HepG2 (cell line): ENCODE measurements around the gene DDX39B. TPM values are rescaled to one million over a fixed set of nuclear protein-coding genes. Genes with fewer than 3 reads are reported as not detected.

Experiments
- AHR ChIP-seq: IDR thresholded peaks from 2 replicates; pipeline ENCODE4 v1.6.1; 2018; ENCODE audit warnings: missing genetic modification reagents, missing compliant biosample characterization
- CBX5 ChIP-seq: sonication (generic); formaldehyde crosslinking; IDR thresholded peaks from 2 replicates; pipeline ENCODE4 v1.4.0; 2020; ENCODE audit warnings: missing genetic modification reagents, borderline replicate concordance
- CTCF ChIP-seq: sonication (generic); formaldehyde crosslinking; IDR thresholded peaks from 2 replicates; pipeline ENCODE4 v1.5.0; 2020; ENCODE audit warnings: mild to moderate bottlenecking, missing genetic modification reagents, moderate library complexity
- FOXO1 ChIP-seq: sonication (generic); formaldehyde crosslinking; IDR thresholded peaks from 2 replicates; pipeline ENCODE4 v1.4.0; 2020; ENCODE audit warnings: missing genetic modification reagents
- GATAD2A ChIP-seq: IDR thresholded peaks from 2 replicates; pipeline ENCODE4 v1.6.1; 2016
- HNF1A ChIP-seq, 2 experiments: sonication (generic) in 1 of 2; formaldehyde crosslinking in 1 of 2; IDR thresholded peaks; 2 replicates each; pipeline versions ENCODE4 v1.4.0 to v1.6.1; 2016 to 2020; ENCODE audit warnings: borderline replicate concordance in 1 of 2, low read depth in 1 of 2, mild to moderate bottlenecking in 1 of 2, missing genetic modification reagents in 1 of 2
- IKZF5 ChIP-seq: IDR thresholded peaks from 2 replicates; pipeline ENCODE4 v1.6.1; 2018; ENCODE audit warnings: missing genetic modification reagents, mild to moderate bottlenecking, missing compliant biosample characterization
- KAT8 ChIP-seq: IDR thresholded peaks from 2 replicates; pipeline ENCODE4 v1.6.1; 2016; ENCODE audit warnings: missing genetic modification reagents, missing compliant biosample characterization
- MXD4 ChIP-seq: IDR thresholded peaks from 2 replicates; pipeline ENCODE4 v1.6.1; 2016; ENCODE audit warnings: mild to moderate bottlenecking, missing biosample characterization, missing genetic modification reagents
- MXI1 ChIP-seq: IDR thresholded peaks from 3 replicates; pipeline ENCODE4 v1.6.1; 2012; ENCODE audit warnings: low read depth, low read length, inconsistent platforms, borderline replicate concordance
- NCOR1 ChIP-seq: fragments of 200-600 bp; sonication (generic); IDR thresholded peaks from 2 replicates; pipeline ENCODE4 v1.7.0; 2017; ENCODE audit warnings: antibody characterized with exemption, low read length, borderline replicate concordance
- SIN3B ChIP-seq: fragments of 150-350 bp; IDR thresholded peaks from 2 replicates; pipeline ENCODE4 v1.6.1; 2014; ENCODE audit warnings: low read length
- SMAD9 ChIP-seq: sonication (generic); formaldehyde crosslinking; IDR thresholded peaks from 2 replicates; pipeline ENCODE4 v1.5.1; 2020; ENCODE audit warnings: mild to moderate bottlenecking, missing genetic modification reagents
- XRCC5 ChIP-seq: fragments of 200-400 bp; formaldehyde crosslinking; optimal IDR thresholded peaks from 2 replicates; pipeline ENCODE3; 2017; ENCODE audit warnings: mild to moderate bottlenecking, low read length
- ZNF501 ChIP-seq: sonication (generic); formaldehyde crosslinking; IDR thresholded peaks from 2 replicates; pipeline ENCODE4 v1.5.1; 2020; ENCODE audit warnings: mild to moderate bottlenecking, moderate library complexity, missing genetic modification reagents
- ZNF572 ChIP-seq: sonication (generic); formaldehyde crosslinking; IDR thresholded peaks from 2 replicates; pipeline ENCODE4 v1.5.1; 2020; ENCODE audit warnings: mild to moderate bottlenecking, missing genetic modification reagents
- ZNF746 ChIP-seq: sonication (generic); formaldehyde crosslinking; IDR thresholded peaks from 2 replicates; pipeline ENCODE4 v1.8.0; 2022; ENCODE audit warnings: mild to moderate bottlenecking, missing genetic modification reagents
- ZSCAN25 ChIP-seq: sonication (generic); formaldehyde crosslinking; IDR thresholded peaks from 2 replicates; pipeline ENCODE4 v1.8.0; 2022; ENCODE audit warnings: mild to moderate bottlenecking, missing genetic modification reagents
- polyA plus RNA-seq, 8 experiments: library from polyadenylated mRNA; depleted of rRNA in 3 of 8; stranded (reverse) in 7 of 8; unstranded in 1 of 8; fragments of >200 nt; fragmentation: Illumina TruSeq in 4 of 8; extraction: Trizol in 4 of 8; gene quantifications; 2 replicates each; pipeline versions ENCODE4 v1.2.1 to v1.2.3, GENCODE V29; 2011 to 2016; ENCODE audit warnings: low read depth in 4 of 8, missing spikeins in 1 of 8, mixed read lengths in 1 of 8; ENCODE audit not compliant: insufficient read depth in 1 of 8
- total RNA-seq, 5 experiments: library from RNA; depleted of rRNA; stranded (reverse); fragments of >200 nt; fragmentation: Illumina TruSeq; extraction: Trizol; gene quantifications; 2 replicates each; pipeline ENCODE4 v1.2.3, GENCODE V29; 2016; ENCODE audit warnings: low read depth in 1 of 5
- TF ChIP-seq, protein P1 (sequence below): IDR thresholded peaks from 2 replicates; pipeline ENCODE4 v1.6.1; 2016; ENCODE audit warnings: low read depth, borderline replicate concordance
- TF ChIP-seq, protein P2 (sequence below): sonication (generic); formaldehyde crosslinking; IDR thresholded peaks from 2 replicates; pipeline ENCODE4 v1.4.0; 2020; ENCODE audit warnings: missing genetic modification reagents

DDX39B gene
- total and polyA plus RNA-seq, 2 of the 13 experiments (the other 11 are each of a cell fraction or from before 2014, with no cell fraction given): 570 to 678 TPM

- peak; percentile 42; the same call in 1 of the 2 replicates for TF ChIP-seq KAT8 (CRISPR knock-in tag)
- TF ChIP-seq SIN3B: peak; percentile 74; the same call in 1 of the 2 replicates
- peak; percentile 48; the same call in 1 of the 3 replicates for TF ChIP-seq MXI1
- TF ChIP-seq AHR (CRISPR knock-in tag): peak; percentile 72; the same call in 1 of the 2 replicates
- no peak for TF ChIP-seq SMAD9
- no peak for TF ChIP-seq NCOR1
- TF ChIP-seq, protein P1, sequence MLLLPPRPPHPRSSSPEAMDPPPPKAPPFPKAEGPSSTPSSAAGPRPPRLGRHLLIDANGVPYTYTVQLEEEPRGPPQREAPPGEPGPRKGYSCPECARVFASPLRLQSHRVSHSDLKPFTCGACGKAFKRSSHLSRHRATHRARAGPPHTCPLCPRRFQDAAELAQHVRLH (CRISPR knock-in tag): peak; percentile 43; the same call in 1 of the 2 replicates
- no peak for TF ChIP-seq CBX5 (CRISPR knock-in tag)
- peak; percentile 93 for TF ChIP-seq XRCC5
- no peak for TF ChIP-seq HNF1A (IDR thresholded peaks at IDR 0.05; ENCODE audit: low read depth)
- TF ChIP-seq HNF1A (CRISPR knock-in tag; IDR thresholded peaks at IDR 0.05; ENCODE audit: borderline replicate concordance): no peak
- TF ChIP-seq MXD4 (CRISPR knock-in tag): 0 out of 2 replicates have a peak, but pooled peaks have one; percentile 10
- TF ChIP-seq, protein P2, sequence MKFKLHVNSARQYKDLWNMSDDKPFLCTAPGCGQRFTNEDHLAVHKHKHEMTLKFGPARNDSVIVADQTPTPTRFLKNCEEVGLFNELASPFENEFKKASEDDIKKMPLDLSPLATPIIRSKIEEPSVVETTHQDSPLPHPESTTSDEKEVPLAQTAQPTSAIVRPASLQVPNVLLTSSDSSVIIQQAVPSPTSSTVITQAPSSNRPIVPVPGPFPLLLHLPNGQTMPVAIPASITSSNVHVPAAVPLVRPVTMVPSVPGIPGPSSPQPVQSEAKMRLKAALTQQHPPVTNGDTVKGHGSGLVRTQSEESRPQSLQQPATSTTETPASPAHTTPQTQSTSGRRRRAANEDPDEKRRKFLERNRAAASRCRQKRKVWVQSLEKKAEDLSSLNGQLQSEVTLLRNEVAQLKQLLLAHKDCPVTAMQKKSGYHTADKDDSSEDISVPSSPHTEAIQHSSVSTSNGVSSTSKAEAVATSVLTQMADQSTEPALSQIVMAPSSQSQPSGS: peak; percentile 41; the same call in 1 of the 2 replicates
- TF ChIP-seq FOXO1 (CRISPR knock-in tag): peak; percentile 46
- peak; percentile 56; the same call in 1 of the 2 replicates for TF ChIP-seq GATAD2A (CRISPR knock-in tag)
- TF ChIP-seq ZNF572 (CRISPR knock-in tag): peak; percentile 63; the same call in 1 of the 2 replicates
- TF ChIP-seq ZSCAN25 (CRISPR knock-in tag): peak; percentile 89
- TF ChIP-seq ZNF746: peak; percentile 19; the same call in 1 of the 2 replicates
- peak; percentile 34; the same call in 1 of the 2 replicates for TF ChIP-seq IKZF5 (CRISPR knock-in tag)
- peak; percentile 99 for TF ChIP-seq CTCF (CRISPR knock-in tag)
- peak; percentile 75 for TF ChIP-seq ZNF501
These were observed 4.6 kb upstream of the DDX39B start, which contains the start of gene ATP6V1G2 (continued) for GRCh38 chr6:31546339-31546957.
